Prostate gland (tissue), 2 donors: ENCODE measurements around the gene LPP.

Experiments
- CTCF ChIP-seq, 4 experiments: fragments of 200-600 bp in 2 of 4; fragments of 450-650 bp in 2 of 4; sonication (generic) in 2 of 4; IDR thresholded peaks; 1 replicate in 3 of 4; 2 replicates in 1 of 4; pipeline ENCODE4 v1.5.1; 2016 to 2019; ENCODE audit warnings: antibody characterized with exemption in 4 of 4, mild to moderate bottlenecking in 2 of 4, moderate library complexity in 2 of 4
- POLR2A ChIP-seq: fragments of 450-650 bp; IDR thresholded peaks from one replicate; pipeline ENCODE4 v1.6.1; 2016; ENCODE audit warnings: antibody characterized with exemption, mild to moderate bottlenecking
- POLR2AphosphoS5 ChIP-seq: sonication (generic); formaldehyde crosslinking; IDR thresholded peaks from one replicate; pipeline ENCODE4 v1.6.1; 2017; ENCODE audit warnings: antibody characterized with exemption

GRCh38 chr3:188380722-188381121 is 226.8 kb downstream of the LPP start:
- no peak for TF ChIP-seq CTCF (IDR thresholded peaks at IDR 0.05)
- TF ChIP-seq POLR2A: no peak
- no peak for TF ChIP-seq POLR2AphosphoS5
